ENCODE results near the gene ARGFX.

GRCh38 chr3:121598564-121598963, 30.8 kb downstream of the ARGFX start:
- TF ChIP-seq CREB1 (CRISPR knock-in tag; IDR thresholded peaks at IDR 0.05; ENCODE audit: low read depth): no peak
- TF ChIP-seq CTCF (conservative IDR thresholded peaks at IDR 0.05; ENCODE audit: low read depth in 2 of 2): no peak
- TF ChIP-seq POLR2AphosphoS5 (IDR thresholded peaks at IDR 0.05; ENCODE audit: low read depth): no peak
- no peak for TF ChIP-seq EZH2 (IDR thresholded peaks at IDR 0.05; ENCODE audit: low read depth, unreplicated experiment)
- no peak for TF ChIP-seq STAT1 (IDR thresholded peaks at IDR 0.05; ENCODE audit: unreplicated experiment)
- no peak for TF ChIP-seq EZH2phosphoT487 (IDR thresholded peaks at IDR 0.05; ENCODE audit: unreplicated experiment)
- no peak for TF ChIP-seq ETS1 (IDR thresholded peaks at IDR 0.05)
- no peak for TF ChIP-seq REST (IDR thresholded peaks at IDR 0.05; ENCODE audit: unreplicated experiment)
- TF ChIP-seq JUNB (IDR thresholded peaks at IDR 0.05; ENCODE audit: unreplicated experiment): no peak
